Chondrocyte (in vitro differentiated cells): ENCODE data around the gene TMEM39A. TPM values are rescaled to one million over a fixed set of nuclear protein-coding genes. Genes with fewer than 3 reads are reported as not detected.

Source experiments
- DNase-seq: peaks from one replicate; pipeline ENCODE4 v3.0.0; 2021; ENCODE audit warnings: mixed read lengths, low spot score
- H3K27ac Mint-ChIP-seq: one replicate; pipeline ENCODE4 v1.8.0; 2021; ENCODE audit warnings: mild to moderate bottlenecking, moderate library complexity, mixed read lengths; ENCODE audit not compliant: unreplicated experiment
- H3K27me3 Mint-ChIP-seq: 2 replicates; pipeline ENCODE4 v1.8.0; 2021; ENCODE audit warnings: low read depth, mixed read lengths
- H3K36me3 Mint-ChIP-seq: 2 replicates; pipeline ENCODE4 v1.8.0; 2021; ENCODE audit warnings: low read depth, mixed read lengths
- H3K4me1 Mint-ChIP-seq: 2 replicates; pipeline ENCODE4 v1.8.0; 2021; ENCODE audit warnings: low read depth, mild to moderate bottlenecking, mixed read lengths
- H3K4me3 Mint-ChIP-seq: one replicate; pipeline ENCODE4 v1.8.0; 2021; ENCODE audit warnings: mild to moderate bottlenecking, moderate library complexity, mixed read lengths; ENCODE audit not compliant: unreplicated experiment
- H3K9me3 Mint-ChIP-seq: 2 replicates; pipeline ENCODE4 v1.8.0; 2021; ENCODE audit warnings: low read depth, mixed read lengths
- CTCF ChIP-seq: fragments of 200-600 bp; sonication (generic); IDR thresholded peaks from 2 replicates; pipeline ENCODE4 v1.5.0; 2021; ENCODE audit warnings: antibody characterized with exemption, mild to moderate bottlenecking, moderate library complexity
- total RNA-seq: library from RNA; stranded (reverse); gene quantifications from 3 replicates; pipeline ENCODE4 v1.2.1, GENCODE V29; 2021

The TMEM39A gene
- total RNA-seq, 1 donor from 2014 or later = 58.5 TPM

GRCh38 chr3:119500901-119501300 is 37.5 kb upstream of the TMEM39A start:
- Mint-ChIP-seq H3K36me3 (peaks cover 6% of the 10 kb centered on the region), H3K4me1 (peaks cover 33% of the 10 kb centered on the region), H3K4me3 (no peak overlapping the region), H3K27me3 (no peaks in the 10 kb centered on the region), H3K27ac (no peak overlapping the region), H3K9me3 (no peaks in the 10 kb centered on the region)
- no peak for TF ChIP-seq CTCF
- no peak for DNase-seq

GRCh38 chr3:119500265-119500664 is 36.9 kb upstream of the TMEM39A start:
- no peak for TF ChIP-seq CTCF
- no peaks in the 10 kb centered on the region for H3K27me3 Mint-ChIP-seq
- H3K4me1 Mint-ChIP-seq = peaks cover 33% of the 10 kb centered on the region
- H3K9me3 Mint-ChIP-seq = no peaks in the 10 kb centered on the region
- H3K27ac Mint-ChIP-seq = no peak overlapping the region
- DNase-seq = no peak
- H3K4me3 Mint-ChIP-seq = peak overlapping the region; percentile 99
- H3K36me3 Mint-ChIP-seq = peaks cover 3% of the 10 kb centered on the region

- no peaks in the 10 kb centered on the region for H3K27me3 Mint-ChIP-seq
- H3K36me3 Mint-ChIP-seq = no peaks in the 10 kb centered on the region
- no peaks in the 10 kb centered on the region for H3K9me3 Mint-ChIP-seq
- no peak for TF ChIP-seq CTCF
- DNase-seq = peak; percentile 98
- peak within 1 kb of the TSS; percentile 99 for H3K27ac Mint-ChIP-seq
- peaks cover 33% of the 10 kb centered on the region for H3K4me1 Mint-ChIP-seq
- peak within 1 kb of the TSS; percentile 99 for H3K4me3 Mint-ChIP-seq
These were observed 35.0 kb upstream of the TMEM39A start, which contains the start of gene TIMMDC1 for GRCh38 chr3:119498186-119499011. Gene TIMMDC1 (plus strand): TSS chr3:119498547. CDS start chr3:119498734, 187 bp downstream.

- peak overlapping the region; percentile 99 for H3K4me3 Mint-ChIP-seq
- no peak for DNase-seq
- no peak for TF ChIP-seq CTCF
- H3K36me3 Mint-ChIP-seq = no peaks in the 10 kb centered on the region
- H3K27me3 Mint-ChIP-seq = no peaks in the 10 kb centered on the region
- no peaks in the 10 kb centered on the region for H3K9me3 Mint-ChIP-seq
- peaks cover 33% of the 10 kb centered on the region for H3K4me1 Mint-ChIP-seq
- peak overlapping the region; percentile 99 for H3K27ac Mint-ChIP-seq
These were observed 34.4 kb upstream of the TMEM39A start for GRCh38 chr3:119497820-119498185.

GRCh38 chr3:119494597-119494996 is 31.2 kb upstream of the TMEM39A start:
- no peaks in the 10 kb centered on the region for H3K27me3 Mint-ChIP-seq
- H3K4me3 Mint-ChIP-seq = no peak overlapping the region
- H3K4me1 Mint-ChIP-seq = peaks cover 16% of the 10 kb centered on the region

More at GRCh38 chr3:119494597-119494996, 31.2 kb upstream of the TMEM39A start:
- no peaks in the 10 kb centered on the region for H3K9me3 Mint-ChIP-seq
- TF ChIP-seq CTCF = peak; percentile 41
- DNase-seq = no peak
- H3K36me3 Mint-ChIP-seq = peaks cover 1% of the 10 kb centered on the region
- no peak overlapping the region for H3K27ac Mint-ChIP-seq
